IPS-18c (cell line): ENCODE data around the gene FHIP1A.
A peak's percentile ranks its signal among the peaks of the same experiment; 100 is the strongest.
"Not testable (repeated sequence)": the region's sequence is repeated elsewhere in the genome, so short reads cannot be mapped to it uniquely, and the experiment has no call there.

Experiments used
- H3K4me3 ChIP-seq: 2 replicates; pipeline ENCODE4 v1.7.0; 2013; ENCODE audit warnings: low read depth, mild to moderate bottlenecking, low read length, moderate library complexity; ENCODE audit not compliant: insufficient read depth
- H3K9me3 ChIP-seq: one replicate; pipeline ENCODE4 v1.6.1; 2013; ENCODE audit warnings: mild to moderate bottlenecking, low read length, moderate library complexity; ENCODE audit not compliant: control insufficient read depth, insufficient read depth

The FHIP1A gene

DNA sequence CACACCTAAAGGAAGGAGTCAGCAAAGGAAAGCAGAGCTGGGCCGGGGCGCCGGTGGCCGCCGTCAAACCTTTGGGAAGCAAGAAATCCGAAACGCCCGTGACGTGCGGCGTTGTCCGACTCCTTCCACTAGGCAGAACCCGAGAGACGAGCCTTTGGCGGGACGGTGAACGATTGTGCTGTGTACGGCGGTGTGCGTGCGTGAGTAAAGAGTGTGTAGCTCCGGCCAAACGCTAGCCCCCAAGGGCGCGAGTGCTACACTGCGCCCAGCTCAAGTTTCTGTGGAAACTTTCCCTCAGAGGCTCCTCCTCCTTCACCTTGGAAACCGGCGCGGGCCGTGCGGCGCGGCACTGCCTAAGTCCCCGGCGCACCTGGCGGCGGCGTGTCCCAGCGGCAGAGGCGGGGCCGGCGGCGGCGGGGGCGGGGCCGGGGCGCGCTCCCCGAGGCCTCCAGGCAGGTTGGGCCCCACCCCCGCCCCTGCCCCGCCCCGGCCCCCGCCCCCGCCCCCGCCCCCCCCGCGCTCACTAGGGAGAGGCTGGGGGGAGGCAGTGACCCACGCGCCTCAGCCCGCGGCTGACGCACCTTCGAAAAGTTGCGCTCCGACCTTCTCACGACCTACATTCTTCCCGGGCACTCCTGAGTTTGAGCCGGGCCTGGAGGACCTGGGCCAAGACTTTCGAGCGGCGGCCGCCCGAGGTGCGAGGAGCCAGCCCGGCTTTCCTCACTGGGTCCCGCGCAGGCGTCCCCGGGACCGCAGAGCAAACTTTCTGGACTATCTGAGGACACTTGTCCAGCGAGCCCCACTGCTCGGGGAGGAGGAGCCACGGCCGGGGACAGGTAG, at the start of gene FHIP1A:
FHIP1A (plus strand) TSS at position 547 of the 840 bp plus-strand sequence. CDS start 157,084 bp downstream, outside the sequence.
- H3K9me3 ChIP-seq: no peaks in the 10 kb centered on the region
- peak within 1 kb of the TSS; percentile 95 for H3K4me3 ChIP-seq

DNA sequence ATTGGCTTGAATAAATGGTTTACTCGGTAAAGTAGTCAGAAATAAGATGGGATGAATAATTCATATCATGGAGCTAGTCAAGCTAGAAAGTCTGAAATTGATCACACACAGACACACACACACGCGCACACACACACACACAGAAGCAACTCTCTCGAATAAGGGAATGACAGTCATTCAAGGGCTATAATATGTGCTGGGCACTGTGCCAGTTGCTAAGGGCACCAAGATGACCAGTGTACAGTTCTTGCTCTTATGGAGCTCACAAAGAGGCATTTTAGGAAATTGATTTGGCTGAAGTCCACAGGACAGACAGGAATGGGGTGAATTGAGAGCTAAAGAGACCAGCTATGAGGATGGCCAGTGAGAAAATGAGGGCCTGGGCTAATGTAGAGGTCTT, 49.4 kb upstream of the FHIP1A start:
- Histone ChIP-seq H3K4me3 (no peak overlapping the region), H3K9me3 (no peaks in the 10 kb centered on the region)

- Histone ChIP-seq H3K4me3 (no peak overlapping the region), H3K9me3 (no peaks in the 10 kb centered on the region)
These were observed 47.9 kb upstream of the FHIP1A start for GRCh38 chr4:151361126-151361525.

DNA sequence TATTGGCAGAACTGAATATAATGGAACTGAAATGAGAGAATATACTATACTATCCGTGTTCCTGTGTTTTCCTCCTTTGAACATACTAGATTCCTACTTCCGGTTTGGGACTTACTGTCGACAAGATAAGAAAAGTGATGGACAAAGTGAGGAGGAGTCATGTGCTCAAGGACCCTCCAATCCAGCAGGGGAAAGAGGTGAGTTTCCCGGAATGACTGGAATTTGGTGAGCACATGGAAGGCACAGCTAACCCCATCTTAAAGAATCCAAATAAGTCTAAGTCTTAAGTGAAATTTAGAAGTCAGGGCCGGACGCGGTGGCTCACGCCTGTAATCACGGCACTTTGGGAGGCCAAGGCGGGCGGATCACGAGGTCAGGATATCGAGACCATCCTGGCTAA, 47.0 kb upstream of the FHIP1A start:
- Histone ChIP-seq H3K4me3 (no peak overlapping the region), H3K9me3 (no peaks in the 10 kb centered on the region)

- H3K4me3 ChIP-seq: no peak overlapping the region
These were observed 46.4 kb upstream of the FHIP1A start for GRCh38 chr4:151362404-151363164.

GRCh38 chr4:151376540-151376939, 32.4 kb upstream of the FHIP1A start:
- Histone ChIP-seq H3K9me3 (no peaks in the 10 kb centered on the region), H3K4me3 (no peak overlapping the region)

More at GRCh38 chr4:151362404-151363164, 46.4 kb upstream of the FHIP1A start:
- no peaks in the 10 kb centered on the region for H3K9me3 ChIP-seq

DNA sequence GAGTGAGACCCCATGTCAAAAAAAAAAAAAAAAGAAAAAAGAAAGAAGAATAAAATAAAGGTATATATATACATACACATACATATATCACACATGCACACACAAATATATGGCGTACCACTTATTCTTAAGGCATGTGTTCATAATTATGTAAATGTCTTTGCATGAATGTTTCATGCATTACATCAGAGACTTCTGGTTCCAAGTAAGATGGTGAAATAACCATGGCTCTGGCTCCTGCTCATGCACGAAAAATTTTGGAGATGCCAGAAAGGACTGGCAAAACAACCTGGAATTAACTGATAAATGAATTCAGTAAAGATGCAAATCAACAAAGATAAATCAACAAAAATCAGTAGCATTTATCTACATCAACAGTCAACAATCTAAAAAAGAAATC, 19.7 kb upstream of the FHIP1A start:
- H3K4me3 ChIP-seq: no peak overlapping the region
- H3K9me3 ChIP-seq: no peaks in the 10 kb centered on the region

- H3K4me3 ChIP-seq, H3K9me3 ChIP-seq: not testable (repeated sequence)
These were observed 19.2 kb upstream of the FHIP1A start for GRCh38 chr4:151389799-151390198.

- Histone ChIP-seq H3K9me3 (no peaks in the 10 kb centered on the region), H3K4me3 (no peak overlapping the region)
These were observed 13.1 kb upstream of the FHIP1A start for GRCh38 chr4:151395873-151396272.

DNA sequence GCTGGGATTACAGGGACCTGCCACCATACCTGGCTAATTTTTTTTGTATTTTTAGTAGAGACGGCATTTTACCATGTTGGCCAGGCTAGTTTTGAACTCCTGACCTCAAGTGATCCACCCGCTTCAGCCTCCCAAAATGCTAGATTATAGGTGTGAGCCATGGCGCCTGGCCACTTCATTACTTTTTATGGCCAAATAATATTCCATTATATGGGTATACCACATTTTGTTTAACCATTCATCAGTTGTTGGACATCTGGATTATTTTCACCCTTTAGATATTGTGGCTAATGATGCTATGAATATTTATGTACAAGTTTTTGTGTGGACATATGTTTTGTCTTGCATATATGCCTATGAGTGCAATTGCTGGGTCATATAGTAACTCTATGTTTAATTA, 8.6 kb upstream of the FHIP1A start:
- H3K4me3 ChIP-seq: no peak overlapping the region

GRCh38 chr4:151401739-151402138, 7.2 kb upstream of the FHIP1A start:
- Histone ChIP-seq H3K4me3 (no peak overlapping the region), H3K9me3 (no peaks in the 10 kb centered on the region)

More for the DNA sequence above, 8.6 kb upstream of the FHIP1A start:
- no peaks in the 10 kb centered on the region for H3K9me3 ChIP-seq

DNA sequence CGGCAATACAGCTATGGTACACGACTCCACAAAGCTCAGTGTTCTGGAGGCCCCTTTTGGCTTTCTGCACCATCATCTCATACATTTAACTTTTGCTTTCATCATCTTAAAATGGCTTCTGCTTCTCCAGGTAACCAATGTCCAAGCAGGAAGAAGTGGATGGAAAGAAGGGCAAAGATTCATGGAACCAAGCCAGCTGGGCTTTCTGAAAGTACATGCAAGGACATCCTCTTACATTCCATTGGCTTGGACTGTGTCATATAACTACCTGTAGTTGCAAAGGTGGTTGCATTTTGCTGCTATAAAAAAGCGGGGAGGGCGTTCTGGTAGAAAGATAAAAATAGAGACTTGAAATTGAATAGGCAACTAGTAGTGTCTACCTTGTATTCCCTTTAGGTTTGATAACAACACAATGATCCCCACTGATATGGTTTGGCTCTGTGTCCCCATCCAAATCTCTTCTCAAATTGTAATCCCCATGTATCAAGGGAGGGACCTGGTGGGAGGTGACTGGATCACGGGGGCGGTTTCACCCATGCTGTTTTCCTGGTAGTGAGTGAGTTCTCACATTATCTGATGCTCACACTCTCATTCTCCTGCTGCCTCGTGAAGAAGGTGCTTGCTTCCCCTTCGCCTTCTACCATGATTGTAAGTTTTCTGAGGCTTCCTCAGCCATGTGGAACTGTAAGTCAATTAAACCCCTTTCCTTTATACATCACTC, 6.7 kb upstream of the FHIP1A start:
- H3K9me3 ChIP-seq: no peaks in the 10 kb centered on the region
- H3K4me3 ChIP-seq: no peak overlapping the region

DNA sequence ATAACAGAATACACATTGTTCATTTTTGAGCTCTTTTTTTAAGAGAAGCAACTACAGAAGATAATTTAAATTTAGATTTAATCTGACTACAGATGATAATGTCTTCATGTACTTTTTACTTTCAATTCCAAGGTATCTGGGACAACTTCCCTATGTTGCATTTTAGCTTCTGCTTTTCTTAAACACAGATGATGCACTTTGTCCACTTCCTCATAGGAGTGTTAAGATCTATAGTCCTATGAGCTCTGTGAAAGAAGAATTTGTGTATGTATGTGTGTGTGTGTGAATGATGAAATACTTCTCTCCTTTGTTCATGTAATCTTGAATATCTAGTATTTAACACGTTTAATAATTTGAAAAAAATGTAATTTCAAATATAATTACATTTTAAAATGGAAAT, 5.3 kb upstream of the FHIP1A start:
- H3K4me3 ChIP-seq: no peak overlapping the region

GRCh38 chr4:151404802-151405201, 4.2 kb upstream of the FHIP1A start:
- not testable (repeated sequence) for H3K4me3 ChIP-seq, H3K9me3 ChIP-seq

More for the DNA sequence above, 5.3 kb upstream of the FHIP1A start:
- no peaks in the 10 kb centered on the region for H3K9me3 ChIP-seq

DNA sequence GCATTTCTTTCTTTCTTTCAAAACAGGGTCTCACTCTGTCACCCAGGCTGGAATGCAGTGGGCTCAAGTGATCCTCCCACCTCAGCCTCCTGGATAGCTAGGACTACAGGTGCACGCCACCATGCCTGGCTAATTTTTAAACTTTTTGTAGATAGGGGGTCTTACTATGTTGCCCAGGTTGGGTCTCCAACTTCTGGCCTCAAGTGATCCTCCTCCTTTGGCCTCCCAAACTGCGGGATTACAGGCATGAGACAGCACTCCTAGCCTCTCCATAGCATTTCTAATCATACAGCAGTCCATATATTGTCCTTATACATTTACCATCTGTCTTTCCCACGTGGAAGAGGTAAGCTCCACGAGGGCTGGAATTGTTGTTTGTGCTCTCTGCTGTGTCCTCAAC, 2.0 kb upstream of the FHIP1A start:
- H3K4me3 ChIP-seq: no peak overlapping the region
- no peaks in the 10 kb centered on the region for H3K9me3 ChIP-seq

DNA sequence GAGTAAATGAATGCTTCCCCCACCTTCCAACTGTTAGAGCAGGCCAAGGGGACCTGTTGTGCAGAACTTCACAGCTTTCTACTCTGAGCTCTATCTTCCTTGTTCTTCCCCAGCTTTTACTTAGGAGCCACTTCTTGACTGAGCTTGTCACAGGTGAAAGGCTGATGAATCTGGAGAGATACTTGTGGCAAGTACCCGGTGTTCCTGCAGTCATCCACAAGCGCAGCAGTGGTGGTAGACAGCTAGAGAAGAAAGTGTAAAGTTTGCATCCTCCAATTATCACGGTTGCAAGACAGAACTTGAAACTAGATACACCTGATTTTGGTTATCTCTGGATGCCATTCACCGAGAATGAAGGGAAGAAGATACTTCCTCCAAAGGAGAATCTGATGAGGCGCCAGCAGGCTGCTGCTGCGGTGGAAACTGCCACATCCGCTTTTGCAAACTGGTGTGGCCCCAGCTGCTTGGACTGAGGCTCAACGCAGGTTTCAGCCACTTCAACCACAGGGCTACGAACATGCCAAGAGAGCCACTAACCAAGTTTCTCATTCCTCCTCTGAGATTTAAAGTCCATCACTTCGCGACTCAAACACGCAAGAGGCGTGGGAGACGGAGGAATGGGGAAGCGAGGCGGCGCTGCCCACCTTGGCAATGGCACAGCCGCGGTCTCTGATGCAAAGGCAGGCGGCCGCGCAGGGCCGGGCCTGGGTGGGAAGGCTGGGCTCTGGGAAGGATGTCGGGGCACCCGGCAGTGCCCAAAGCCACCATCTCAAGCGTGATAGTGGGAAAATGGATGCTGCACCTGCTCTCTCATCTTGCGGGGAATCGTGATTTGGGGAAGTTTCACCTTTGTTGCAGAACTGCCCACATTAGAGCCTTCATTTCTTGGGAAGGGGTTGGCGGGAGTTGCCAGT, 1.3 kb upstream of the FHIP1A start:
- H3K9me3 ChIP-seq: no peaks in the 10 kb centered on the region
- peak overlapping the region; percentile 95 for H3K4me3 ChIP-seq

GRCh38 chr4:151408380-151408629, 671 bp upstream of the FHIP1A start:
- Histone ChIP-seq H3K4me3 (peak overlapping the region; percentile 95), H3K9me3 (no peaks in the 10 kb centered on the region)
